HepG2 (cell line): ENCODE data around the gene KRTAP20-3. TPM values are rescaled to one million over a fixed set of nuclear protein-coding genes. Genes with fewer than 3 reads are reported as not detected.

Experiments used
- ATAC-seq: fragments of 200-7000 bp; cut with Tn5 transposase; 3 replicates; pipeline ENCODE4 v1.9.1; 2020; ENCODE audit warnings: mild to moderate bottlenecking, moderate library complexity
- BruUV-seq: library from RNA; stranded (reverse); fragments of 400-500 nt; replicated peaks from 2 replicates; lab custom pipeline; 2021; lab: Mats Ljungman, UMichigan
- CTCF ChIA-PET: fragments of 300-600 bp; formaldehyde crosslinking; extraction: SDS; loops from one replicate; lab custom pipeline; 2021; ENCODE audit warnings: low total read pairs, inconsistent platforms, low intra/inter-chr PET ratio; lab: Yijun Ruan, JAX
- POLR2A ChIA-PET: fragments of 350-600 bp; sonication (Branson Sonifier 250); formaldehyde crosslinking; loops from one replicate; lab custom pipeline; 2020; ENCODE audit warnings: antibody characterized with exemption, inconsistent platforms; lab: Yijun Ruan, JAX
- DNase-seq: peaks from one replicate; pipeline ENCODE4 v3.0.0-alpha.2; 2015; ENCODE audit warnings: low spot score
- FAIRE-seq: peaks from 3 replicates; lab custom pipeline; 2011; peaks lifted over from hg19 to GRCh38; lab: Jason Lieb, UNC
- H2AFZ ChIP-seq: one replicate; pipeline ENCODE4 v1.6.1; 2011; ENCODE audit warnings: low read length, inconsistent platforms
- H3K27ac ChIP-seq: fragments of 300-600 bp; 3 replicates; pipeline ENCODE4 v1.8.0; 2011; ENCODE audit warnings: mixed run types, mild to moderate bottlenecking, mixed read lengths, low read length, inconsistent platforms; ENCODE audit not compliant: insufficient read depth; ENCODE audit errors: extremely low read length
- H3K27me3 ChIP-seq, 2 experiments: fragments of 200-600 bp in 1 of 2; 2 replicates in 1 of 2; 3 replicates in 1 of 2; pipeline versions ENCODE4 v1.6.0 to v1.8.0; 2011; ENCODE audit warnings: low read length in 2 of 2, mild to moderate bottlenecking in 2 of 2, moderate library complexity in 2 of 2, inconsistent platforms in 1 of 2; ENCODE audit not compliant: insufficient read depth in 2 of 2, control insufficient read depth in 1 of 2
- H3K36me3 ChIP-seq, 2 experiments: fragments of 200-600 bp in 1 of 2; replicated peaks in 1 of 2; 2 replicates in 1 of 2; 3 replicates in 1 of 2; pipeline versions ENCODE4 v1.5.1 to v1.8.0; 2011; ENCODE audit warnings: low read length in 2 of 2, inconsistent platforms in 1 of 2; ENCODE audit not compliant: insufficient read depth in 2 of 2, control insufficient read depth in 1 of 2
- H3K4me1 ChIP-seq: 2 replicates; pipeline ENCODE4 v1.5.1; 2012; ENCODE audit warnings: low read length, inconsistent platforms; ENCODE audit not compliant: insufficient read depth
- H3K4me2 ChIP-seq: 2 replicates; pipeline ENCODE4 v1.6.0; 2011; ENCODE audit warnings: low read depth, low read length, inconsistent platforms
- H3K4me3 ChIP-seq, 3 experiments: fragments of 200-600 bp in 1 of 3; sonication (generic), shearing (Covaris generic) in 1 of 3; replicated peaks in 1 of 3; 2 replicates each; pipeline ENCODE4 v1.5.1; 2011 to 2016; ENCODE audit warnings: low read length in 3 of 3, inconsistent platforms in 2 of 3, low read depth in 2 of 3, mild to moderate bottlenecking in 2 of 3, control low read depth in 1 of 3, mixed read lengths in 1 of 3; ENCODE audit not compliant: insufficient read depth in 1 of 3
- H3K79me2 ChIP-seq: one replicate; pipeline ENCODE4 v1.6.1; 2011; ENCODE audit warnings: low read length, inconsistent platforms; ENCODE audit not compliant: insufficient read depth
- H3K9ac ChIP-seq: 2 replicates; pipeline ENCODE4 v1.6.0; 2011; ENCODE audit warnings: mild to moderate bottlenecking, low read depth, low read length, inconsistent platforms; ENCODE audit not compliant: insufficient read depth
- H3K9me3 ChIP-seq: 2 replicates; pipeline ENCODE4 v1.5.1; 2012; ENCODE audit warnings: mild to moderate bottlenecking, low read length
- H4K20me1 ChIP-seq: 2 replicates; pipeline ENCODE4 v1.6.0; 2011; ENCODE audit warnings: inconsistent platforms, mild to moderate bottlenecking, low read length, moderate library complexity; ENCODE audit not compliant: insufficient read depth
- DNMT1 ChIP-seq: sonication (generic); formaldehyde crosslinking; IDR thresholded peaks from 2 replicates; pipeline ENCODE4 v1.5.1; 2020; ENCODE audit warnings: mild to moderate bottlenecking, missing genetic modification reagents
- ERF ChIP-seq: IDR thresholded peaks from 2 replicates; pipeline ENCODE4 v1.6.1; 2018; ENCODE audit warnings: missing biosample characterization, missing genetic modification reagents
- HNF1A ChIP-seq, 2 experiments: sonication (generic) in 1 of 2; formaldehyde crosslinking in 1 of 2; IDR thresholded peaks; 2 replicates each; pipeline versions ENCODE4 v1.4.0 to v1.6.1; 2016 to 2020; ENCODE audit warnings: borderline replicate concordance in 1 of 2, low read depth in 1 of 2, mild to moderate bottlenecking in 1 of 2, missing genetic modification reagents in 1 of 2
- NFYC ChIP-seq: IDR thresholded peaks from 2 replicates; pipeline ENCODE4 v1.6.1; 2016; ENCODE audit warnings: missing genetic modification reagents, missing compliant biosample characterization
- REPIN1 ChIP-seq: sonication (generic); formaldehyde crosslinking; IDR thresholded peaks from 2 replicates; pipeline ENCODE4 v1.8.0; 2022; ENCODE audit warnings: missing genetic modification reagents, low read depth, mild to moderate bottlenecking, borderline replicate concordance
- ZNF331 ChIP-seq: sonication (generic); formaldehyde crosslinking; IDR thresholded peaks from 2 replicates; pipeline ENCODE4 v1.4.0; 2020; ENCODE audit warnings: missing genetic modification reagents
- ZUFSP ChIP-seq: sonication (generic); formaldehyde crosslinking; IDR thresholded peaks from 2 replicates; pipeline ENCODE4 v1.9.0; 2021; ENCODE audit warnings: missing genetic modification reagents, mild to moderate bottlenecking, borderline replicate concordance
- WGBS: methylation state at CpG from one replicate; pipeline ENCODE4 v1.1.6; 2017; ENCODE audit warnings: low lambda C conversion rate; 5-methylcytosine and 5-hydroxymethylcytosine counted together
- in situ Hi-C: cut with HindIII; loops from 2 replicates; pipeline ENCODE4 v1.10.0; 2017; ENCODE audit warnings: low pct_unique_long_range_greater_than_20kb; ENCODE audit not compliant: extremely low pct_ligation_motif_present
- intact Hi-C: fragments of 100-400 bp; cut with micrococcal nuclease; formaldehyde crosslinking; loops from one replicate; pipeline ENCODE4 v1.10.0; 2022; ENCODE audit not compliant: unreplicated experiment
- polyA plus RNA-seq, 8 experiments: library from polyadenylated mRNA; depleted of rRNA in 3 of 8; stranded (reverse) in 7 of 8; unstranded in 1 of 8; fragments of >200 nt; fragmentation: Illumina TruSeq in 4 of 8; extraction: Trizol in 4 of 8; gene quantifications; 2 replicates each; pipeline versions ENCODE4 v1.2.1 to v1.2.3, GENCODE V29; 2011 to 2016; ENCODE audit warnings: low read depth in 4 of 8, missing spikeins in 1 of 8, mixed read lengths in 1 of 8; ENCODE audit not compliant: insufficient read depth in 1 of 8
- total RNA-seq, 5 experiments: library from RNA; depleted of rRNA; stranded (reverse); fragments of >200 nt; fragmentation: Illumina TruSeq; extraction: Trizol; gene quantifications; 2 replicates each; pipeline ENCODE4 v1.2.3, GENCODE V29; 2016; ENCODE audit warnings: low read depth in 1 of 5
- TF ChIP-seq, protein P1 (sequence below): sonication (generic); formaldehyde crosslinking; IDR thresholded peaks from 2 replicates; pipeline ENCODE4 v1.4.0; 2020; ENCODE audit warnings: mild to moderate bottlenecking, missing genetic modification reagents
- TF ChIP-seq, protein P2 (sequence below): sonication (generic); formaldehyde crosslinking; IDR thresholded peaks from 2 replicates; pipeline ENCODE4 v1.5.1; 2020; ENCODE audit warnings: missing genetic modification reagents, mild to moderate bottlenecking, borderline replicate concordance

KRTAP20-3 gene
- total and polyA plus RNA-seq, 2 of the 13 experiments (the other 11 are each of a cell fraction or from before 2014, with no cell fraction given), result not detected

DNA sequence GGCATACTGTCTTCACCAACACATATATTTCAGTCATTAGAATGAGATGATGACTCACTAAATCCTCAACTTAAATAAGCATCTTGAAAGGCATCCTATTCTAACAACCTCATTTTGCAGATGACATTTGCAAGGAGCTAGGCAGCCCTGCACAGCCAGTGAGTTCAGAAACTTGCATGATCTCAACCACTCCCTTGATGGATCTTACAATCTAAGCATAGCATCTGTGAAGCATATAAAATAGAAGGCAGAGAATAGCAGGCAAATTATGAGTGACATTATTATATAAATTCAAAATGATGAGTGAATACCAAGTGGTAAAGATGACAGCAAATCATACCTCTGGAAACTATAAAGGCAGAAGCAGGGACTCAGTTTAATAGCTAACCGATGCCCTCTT lies 31.6 kb downstream of the KRTAP20-3 start:
- H3K36me3 ChIP-seq, result no peaks in the 10 kb centered on the region
- BruUV-seq, result no TSS peak
- H3K4me1 ChIP-seq, result no peaks in the 10 kb centered on the region
- ATAC-seq, result no peak
- TF ChIP-seq REPIN1 (no peak), DNMT1 (no peak), ZNF331 (no peak), NFYC (CRISPR knock-in tag) (no peak), ZUFSP (no peak), HNF1A (IDR thresholded peaks at IDR 0.05; ENCODE audit: low read depth) (no peak), HNF1A (CRISPR knock-in tag; IDR thresholded peaks at IDR 0.05; ENCODE audit: borderline replicate concordance) (no peak), ERF (CRISPR knock-in tag) (no peak)
- TF ChIP-seq, protein P1, sequence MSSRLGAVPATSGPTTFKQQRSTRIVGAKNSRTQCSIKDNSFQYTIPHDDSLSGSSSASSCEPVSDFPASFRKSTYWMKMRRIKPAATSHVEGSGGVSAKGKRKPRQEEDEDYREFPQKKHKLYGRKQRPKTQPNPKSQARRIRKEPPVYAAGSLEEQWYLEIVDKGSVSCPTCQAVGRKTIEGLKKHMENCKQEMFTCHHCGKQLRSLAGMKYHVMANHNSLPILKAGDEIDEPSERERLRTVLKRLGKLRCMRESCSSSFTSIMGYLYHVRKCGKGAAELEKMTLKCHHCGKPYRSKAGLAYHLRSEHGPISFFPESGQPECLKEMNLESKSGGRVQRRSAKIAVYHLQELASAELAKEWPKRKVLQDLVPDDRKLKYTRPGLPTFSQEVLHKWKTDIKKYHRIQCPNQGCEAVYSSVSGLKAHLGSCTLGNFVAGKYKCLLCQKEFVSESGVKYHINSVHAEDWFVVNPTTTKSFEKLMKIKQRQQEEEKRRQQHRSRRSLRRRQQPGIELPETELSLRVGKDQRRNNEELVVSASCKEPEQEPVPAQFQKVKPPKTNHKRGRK (CRISPR knock-in tag), result no peak
- TF ChIP-seq, protein P2, sequence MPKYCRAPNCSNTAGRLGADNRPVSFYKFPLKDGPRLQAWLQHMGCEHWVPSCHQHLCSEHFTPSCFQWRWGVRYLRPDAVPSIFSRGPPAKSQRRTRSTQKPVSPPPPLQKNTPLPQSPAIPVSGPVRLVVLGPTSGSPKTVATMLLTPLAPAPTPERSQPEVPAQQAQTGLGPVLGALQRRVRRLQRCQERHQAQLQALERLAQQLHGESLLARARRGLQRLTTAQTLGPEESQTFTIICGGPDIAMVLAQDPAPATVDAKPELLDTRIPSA, result no peak
- TF ChIP-seq, all 625 proteins: peak for 0
- Histone ChIP-seq H3K27me3 (no peaks in the 10 kb centered on the region), H3K4me3 (no peak overlapping the region), H3K9me3 (peaks cover 96% of the 10 kb centered on the region), H3K79me2 (no peaks in the 10 kb centered on the region), H4K20me1 (no peaks in the 10 kb centered on the region), H3K9ac (no peak overlapping the region), H3K4me2 (no peak overlapping the region), H3K27ac (no peak overlapping the region), H2AFZ (no peak overlapping the region)
- DNase-seq (no peak), FAIRE-seq (no peak)
- intact Hi-C loops (no loop called here), in situ Hi-C loops (no loop called here)
- ChIA-PET POLR2A (no interaction called here), CTCF (no interaction called here)
- WGBS, result 0% methylated on average over 1 of the region's 1 CpG
